Measurements from ENCODE around the gene ANKRD60. TPM values are rescaled to one million over a fixed set of nuclear protein-coding genes. Genes with fewer than 3 reads are reported as not detected.

Gene ANKRD60
- total and polyA plus RNA-seq, 2 of the 4 experiments (the other 2 are of a cell fraction): not detected

DNA sequence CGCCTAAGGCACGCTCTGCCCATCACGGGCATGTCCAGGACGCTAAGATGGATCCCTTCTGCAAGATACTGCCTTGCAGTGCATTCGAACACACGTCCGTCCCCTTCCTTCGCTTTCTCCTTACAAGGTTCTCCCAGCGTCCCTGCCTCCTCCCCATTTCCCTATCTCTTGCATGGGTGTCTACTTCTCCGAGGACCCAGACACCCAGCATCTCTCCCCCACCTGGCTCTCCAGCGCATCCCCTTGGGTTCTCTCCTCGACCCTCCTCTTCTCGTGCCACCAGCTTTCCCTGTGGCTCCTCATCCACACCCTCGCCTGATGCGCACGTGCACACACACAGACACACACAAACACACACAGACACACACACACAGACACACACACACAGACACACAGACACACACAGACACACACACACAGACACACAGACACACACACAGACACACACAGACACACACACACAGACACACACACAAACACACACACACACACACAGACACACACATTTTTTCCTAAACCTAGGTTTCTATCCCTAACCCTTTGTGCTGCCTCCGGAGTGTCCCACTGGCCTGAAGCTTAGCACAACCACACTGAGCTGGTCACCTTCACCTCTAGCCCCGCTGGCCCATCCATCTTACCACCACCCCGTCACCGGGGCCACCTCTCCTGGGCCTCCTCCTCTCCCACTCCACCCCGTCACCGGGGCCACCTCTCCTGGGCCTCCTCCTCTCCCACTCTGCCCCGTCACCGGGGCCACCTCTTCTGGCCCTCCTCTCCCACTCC lies 31.9 kb downstream of the ANKRD60 start:
- Histone ChIP-seq H3K27me3 (ENCODE audit: control insufficient read depth, insufficient read depth, low read length) (peaks cover 10% of the 10 kb centered on the region), H4K91ac (ENCODE audit: insufficient read depth, low read depth, low read length) (no peak overlapping the region), H2BK120ac (ENCODE audit: low read depth, low read length) (no peak overlapping the region), H2AK9ac (replicated peaks; ENCODE audit: low read depth, low read length, poor library complexity) (no peak overlapping the region), H3K9me3 (ENCODE audit: control insufficient read depth, insufficient read depth, low read length) (peaks cover 3% of the 10 kb centered on the region; the same call in 1 of the 2 replicates), H2AK5ac (ENCODE audit: low read depth, low read length) (no peak overlapping the region), H3K4me3 (ENCODE audit: insufficient read depth, low read depth, low read length) (no peak overlapping the region), H3K14ac (replicated peaks; ENCODE audit: low read depth, low read length) (no peak overlapping the region), H3K9me1 (ENCODE audit: insufficient read depth, low read length) (no peaks in the 10 kb centered on the region), H3K18ac (ENCODE audit: low read depth, low read length) (no peak overlapping the region), H4K8ac (ENCODE audit: low read depth in 2 of 2, low read length in 2 of 2) (no peak overlapping the region), H3K27ac (ENCODE audit: insufficient read depth, low read length) (no peak overlapping the region), H3K4ac (ENCODE audit: low read depth, low read length) (no peak overlapping the region), H3K4me1 (ENCODE audit: control insufficient read depth, insufficient read depth, low read length) (no peaks in the 10 kb centered on the region), H3K36me3 (ENCODE audit: control insufficient read depth, insufficient read depth, low read length) (no peaks in the 10 kb centered on the region), H2AFZ (replicated peaks; ENCODE audit: low read length, poor library complexity) (no peak overlapping the region), H3K4me2 (ENCODE audit: low read depth, low read length) (no peak overlapping the region), H3K79me1 (ENCODE audit: low read depth in 1 of 2, low read length in 2 of 2) (no peaks in the 10 kb centered on the region), H3K9ac (ENCODE audit: low read depth, low read length) (no peak overlapping the region), H3K23ac (ENCODE audit: low read depth, low read length) (no peak overlapping the region), H2BK20ac (ENCODE audit: low read depth, low read length) (no peak overlapping the region), H4K5ac (ENCODE audit: low read depth, low read length) (no peak overlapping the region), H2BK5ac (ENCODE audit: low read depth, low read length, poor library complexity, severe bottlenecking) (no peak overlapping the region), H3K56ac (ENCODE audit: extremely low read depth, insufficient read depth, low read length) (no peak overlapping the region), H2BK15ac (ENCODE audit: low read depth, low read length) (no peak overlapping the region), H4K20me1 (ENCODE audit: insufficient read depth, low read length) (no peaks in the 10 kb centered on the region)
- TF ChIP-seq MAFK (IDR thresholded peaks at IDR 0.05; ENCODE audit: low read depth, low read length) (no peak), RFX5 (IDR thresholded peaks at IDR 0.05; ENCODE audit: low read depth, low read length) (no peak)
- in situ Hi-C loops (cut with MboI; ENCODE audit: low sequenced_read_pairs) (no loop called here), dilution Hi-C loops (cut with HindIII; ENCODE audit: low sequenced_read_pairs, unreplicated experiment) (no loop called here), intact Hi-C loops (cut with micrococcal nuclease) (no loop called here)
- ChIA-PET POLR2A (ENCODE audit: unreplicated experiment) (no interaction called here), CTCF (interaction anchor here (0.7 kb wide), 1 partner anchor 969 kb away, joined by 3 read pairs; no protein-coding TSS in a partner anchor)
- DNase-seq: no peak
- no peak for ATAC-seq (ENCODE audit: low read depth)
- BruUV-seq (replicated peaks): no TSS peak
- 83% methylated on average over 13 of the region's 24 CpGs; no CpG with 5 or more reads in 1 of the 2 experiments for WGBS, 2 experiments (ENCODE audit: extremely low coverage in 2 of 2, insufficient read length in 1 of 2)

All from IMR-90 (cell line).